SH-SY5Y (cell line): ENCODE measurements around the gene DEPDC4.

Experiments
- GATA2 ChIP-seq: IDR thresholded peaks from 2 replicates; pipeline ENCODE4 v1.6.1; 2011; ENCODE audit warnings: mild to moderate bottlenecking, low read depth, low read length
- GATA3 ChIP-seq: IDR thresholded peaks from 2 replicates; pipeline ENCODE4 v1.6.1; 2011; ENCODE audit warnings: low read depth, mild to moderate bottlenecking, low read length, moderate library complexity

Gene DEPDC4

DNA sequence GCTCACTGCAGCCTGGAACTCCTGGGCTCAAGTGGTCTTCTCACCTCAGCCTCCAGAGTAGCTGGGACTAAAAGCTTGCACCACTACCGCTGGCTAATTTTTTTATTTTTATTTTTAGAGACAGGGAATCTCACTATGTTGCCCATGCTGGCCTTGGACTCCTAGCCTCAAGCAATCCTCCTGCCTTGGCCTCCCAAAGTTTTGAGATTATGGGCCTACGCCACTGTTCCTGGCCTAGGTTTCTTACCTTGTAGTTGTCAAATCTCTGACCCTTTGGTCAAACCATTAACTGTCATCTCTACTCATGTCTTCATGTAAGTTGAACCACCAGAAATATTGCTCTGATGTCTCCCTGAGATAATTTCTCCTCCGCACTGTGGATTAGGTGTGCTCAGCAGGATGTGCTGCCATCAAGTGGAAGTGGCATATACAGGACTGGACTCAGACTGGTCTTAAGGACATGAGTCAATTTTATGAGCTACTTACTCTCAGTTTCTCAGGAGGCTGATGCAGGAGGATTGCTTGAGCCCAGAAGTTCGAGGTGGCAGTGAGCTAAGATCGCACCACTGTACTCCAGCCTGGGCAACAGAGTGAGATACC lies 37.7 kb downstream of the DEPDC4 start:
- no peak for TF ChIP-seq GATA2
- TF ChIP-seq GATA3 = no peak

DNA sequence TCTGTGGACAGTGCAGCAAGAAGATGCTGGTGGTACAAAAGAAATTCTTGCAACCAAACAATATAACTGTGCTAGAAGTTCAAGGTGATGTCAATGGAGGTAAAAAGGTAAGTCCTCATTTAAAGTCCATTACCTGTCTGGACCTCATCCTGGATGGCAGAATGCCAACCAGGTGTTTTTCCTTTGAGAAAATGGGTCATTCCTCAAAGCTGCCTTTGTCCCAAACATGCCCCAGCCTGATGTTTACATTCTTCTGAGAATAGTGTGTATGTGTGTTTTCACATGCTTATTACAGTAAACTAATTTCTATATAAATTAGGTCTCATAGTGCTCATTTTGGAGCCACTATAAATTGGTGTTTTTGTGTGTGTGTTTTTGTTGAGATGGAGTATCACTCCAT lies 41.4 kb downstream of the DEPDC4 start:
- TF ChIP-seq GATA3 (no peak), GATA2 (no peak)

DNA sequence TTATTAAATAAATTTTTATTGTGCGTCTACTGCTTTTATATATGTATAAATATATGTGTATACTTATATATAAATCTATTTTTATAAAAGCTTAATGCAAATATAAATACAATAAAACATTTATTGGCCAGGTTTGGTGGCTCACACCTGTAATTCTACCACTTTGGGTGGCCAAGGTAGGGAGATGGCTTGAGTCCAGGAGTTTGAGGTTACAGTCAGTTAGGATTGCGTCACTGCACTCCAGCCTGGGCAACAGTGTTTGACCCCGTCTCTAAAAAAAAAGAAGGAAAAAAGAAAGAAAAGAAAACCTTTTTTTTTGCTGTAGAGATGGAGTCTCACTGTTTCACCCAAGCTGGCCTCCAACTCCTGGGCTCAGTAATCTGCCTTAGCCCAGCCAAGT lies 45.4 kb downstream of the DEPDC4 start:
- TF ChIP-seq GATA3 = no peak
- TF ChIP-seq GATA2 = no peak

GRCh38 chr12:100219328-100220109 lies 47.4 kb downstream of the DEPDC4 start:
- TF ChIP-seq GATA3 (no peak), GATA2 (no peak)

- TF ChIP-seq GATA2 (no peak), GATA3 (no peak)
Measured at GRCh38 chr12:100216337-100216736, 50.5 kb downstream of the DEPDC4 start.

DNA sequence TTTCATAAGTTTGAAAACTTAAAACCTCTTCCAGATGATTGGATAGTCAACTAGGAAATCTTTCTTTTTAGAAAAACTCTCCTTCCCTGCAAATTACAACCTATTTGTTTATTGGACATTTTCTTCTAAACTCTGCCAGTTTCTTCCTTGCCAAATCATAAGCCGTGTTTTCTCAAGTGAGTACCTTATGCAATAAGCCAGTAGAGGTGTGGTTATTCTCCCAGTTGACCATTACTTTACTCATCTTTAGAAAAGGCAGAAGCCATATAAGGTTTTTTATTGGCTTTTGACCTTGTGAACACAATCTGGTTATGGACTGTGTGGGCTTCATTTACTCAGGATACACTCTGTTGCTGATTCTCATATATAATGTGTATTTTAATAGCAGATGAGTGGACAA lies 51.7 kb downstream of the DEPDC4 start:
- no peak for TF ChIP-seq GATA2
- no peak for TF ChIP-seq GATA3

- TF ChIP-seq GATA2 (no peak), GATA3 (no peak)
Measured at GRCh38 chr12:100214518-100214917, 52.4 kb downstream of the DEPDC4 start.

DNA sequence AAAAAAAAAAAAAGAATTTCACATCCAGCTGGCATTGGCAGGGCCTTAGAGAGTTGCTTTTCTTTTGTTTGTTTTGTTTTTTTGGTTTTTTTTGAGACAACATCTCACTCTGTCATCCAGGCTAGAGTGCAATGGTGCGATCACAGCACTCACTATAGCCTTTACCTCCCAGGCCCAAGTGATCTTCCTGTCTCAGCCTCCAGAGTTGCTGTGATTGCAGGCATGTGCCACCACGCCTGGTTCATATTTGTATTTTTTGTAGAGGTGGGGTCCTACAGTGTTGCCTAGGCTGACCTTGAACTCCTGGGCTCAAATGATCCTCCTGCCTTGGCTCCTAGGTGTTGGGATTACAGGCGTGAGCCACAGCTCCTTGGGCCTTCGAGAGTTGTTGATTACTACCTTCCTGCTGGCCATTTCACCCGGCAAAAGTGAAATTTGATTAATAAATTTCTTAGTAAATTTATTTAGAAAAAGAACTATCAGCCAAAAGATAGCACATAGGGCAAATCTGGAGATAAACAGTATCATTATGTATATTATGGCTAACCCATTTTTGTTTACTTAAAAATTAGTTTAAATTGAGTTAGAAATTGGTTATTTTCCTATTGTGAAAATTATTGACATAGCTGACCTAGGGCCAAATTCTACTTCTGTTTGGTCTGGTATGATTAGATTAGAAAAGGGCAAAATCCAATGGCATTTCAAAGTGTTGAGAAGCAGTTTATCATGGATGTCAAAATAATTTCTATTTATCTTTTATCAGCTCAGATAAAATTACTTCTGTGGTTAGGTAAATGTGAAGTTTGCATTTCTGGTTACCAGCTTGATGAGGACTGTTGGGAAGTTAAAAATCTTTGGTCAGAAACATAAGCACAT lies 53.6 kb downstream of the DEPDC4 start:
- TF ChIP-seq GATA2 (no peak), GATA3 (no peak)

- TF ChIP-seq GATA2 = no peak
Measured at GRCh38 chr12:100211698-100212097, 55.2 kb downstream of the DEPDC4 start.

DNA sequence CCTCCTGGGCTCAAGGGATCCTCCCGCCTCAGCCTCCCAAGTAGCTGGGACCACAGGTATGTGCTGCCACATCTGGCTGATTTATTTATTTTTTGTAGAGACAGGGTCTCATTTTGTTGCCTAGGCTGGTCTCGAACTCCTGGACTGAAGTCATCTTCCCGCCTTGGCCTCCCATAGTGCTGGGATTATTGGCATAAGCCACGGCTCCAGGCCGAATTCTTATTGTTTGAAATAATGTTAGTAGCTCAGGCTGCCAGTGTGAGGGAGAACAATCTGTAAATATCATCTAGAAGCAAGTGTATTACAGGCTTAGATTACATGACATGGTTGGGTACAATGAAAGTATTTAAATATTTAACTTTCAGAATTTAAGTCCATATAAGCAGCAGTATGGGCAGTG lies 58.0 kb downstream of the DEPDC4 start:
- no peak for TF ChIP-seq GATA2

GRCh38 chr12:100207311-100207710 lies 59.6 kb downstream of the DEPDC4 start:
- TF ChIP-seq GATA2 (no peak), GATA3 (no peak)

GRCh38 chr12:100201604-100202423 lies 65.1 kb downstream of the DEPDC4 start:
- TF ChIP-seq GATA2 (no peak), GATA3 (no peak)

DNA sequence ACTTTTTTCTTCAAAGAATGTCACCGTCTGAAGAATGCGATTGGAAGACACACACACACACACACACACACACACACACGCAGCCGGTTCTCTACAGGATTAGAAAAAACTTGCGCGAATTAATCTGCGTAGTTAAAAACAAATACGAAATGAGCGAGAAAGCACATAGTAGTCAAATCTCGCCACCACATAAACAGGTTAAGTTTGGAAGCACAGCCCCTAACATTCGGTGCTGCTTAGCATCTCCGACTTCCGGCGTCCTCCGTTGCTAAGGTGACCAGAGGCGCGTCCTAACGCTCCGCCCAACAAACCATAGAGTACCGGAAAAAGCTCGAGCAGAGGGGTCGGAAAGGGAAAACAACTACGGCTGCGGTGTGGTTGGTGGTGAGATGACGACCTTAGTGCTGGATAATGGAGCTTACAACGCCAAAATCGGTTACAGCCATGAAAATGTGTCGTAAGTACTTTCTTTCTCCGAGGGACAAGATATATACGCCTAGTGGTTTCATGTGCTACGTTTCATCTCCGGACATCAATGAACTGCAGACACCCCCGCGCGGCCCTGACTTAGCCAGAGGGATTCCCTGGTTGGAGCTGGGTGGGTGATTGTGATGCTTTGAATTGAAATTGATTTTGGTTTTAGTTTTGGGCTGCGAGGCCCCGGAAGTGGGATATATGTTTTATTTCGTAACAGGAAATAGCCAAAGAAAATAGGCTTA lies 66.3 kb downstream of the DEPDC4 start, which contains the start of gene ACTR6:
Gene ACTR6, plus strand, starts transcription at position 353 of the 719 bp plus-strand sequence. Its CDS starts 37 bp downstream, at position 390.
- TF ChIP-seq GATA2 = no peak
- no peak for TF ChIP-seq GATA3
